GM12875 (cell line): Measurements from ENCODE around the gene PTK6.

Experiments used
- H3K4me3 ChIP-seq: one replicate; pipeline ENCODE4 v1.5.1; 2011; ENCODE audit warnings: low read depth, low read length, control low read depth
- CTCF ChIP-seq: IDR thresholded peaks from 2 replicates; pipeline ENCODE4 v1.5.1; 2011; ENCODE audit warnings: low read depth, mild to moderate bottlenecking, control low read depth, inconsistent platforms, low read length, moderate library complexity, borderline replicate concordance; ENCODE audit not compliant: insufficient read depth

PTK6 gene

GRCh38 chr20:63487116-63487764, 49.9 kb downstream of the PTK6 start:
- TF ChIP-seq CTCF = no peak
- no peak overlapping the region for H3K4me3 ChIP-seq

GRCh38 chr20:63486300-63486855, 50.8 kb downstream of the PTK6 start:
- no peak for TF ChIP-seq CTCF
- no peak overlapping the region for H3K4me3 ChIP-seq

GRCh38 chr20:63484651-63485403, 52.3 kb downstream of the PTK6 start:
- no peak for TF ChIP-seq CTCF
- no peak overlapping the region for H3K4me3 ChIP-seq

- TF ChIP-seq CTCF = no peak
- H3K4me3 ChIP-seq = no peak overlapping the region
Observed at GRCh38 chr20:63484236-63484635, 52.9 kb downstream of the PTK6 start.

GRCh38 chr20:63483834-63484233, 53.3 kb downstream of the PTK6 start:
- H3K4me3 ChIP-seq = no peak overlapping the region
- no peak for TF ChIP-seq CTCF

- no peak overlapping the region for H3K4me3 ChIP-seq
- TF ChIP-seq CTCF = no peak
Observed at GRCh38 chr20:63482021-63482587, 55.1 kb downstream of the PTK6 start.
